Measurements from ENCODE around the gene ZNF652. TPM values are rescaled to one million over a fixed set of nuclear protein-coding genes. Genes with fewer than 3 reads are reported as not detected.
A peak's percentile ranks its signal among the peaks of the same experiment; 100 is the strongest.

ZNF652 gene
- 10 to 100 TPM; 36.5 to 56.1 (median 42.5) TPM for total RNA-seq

DNA sequence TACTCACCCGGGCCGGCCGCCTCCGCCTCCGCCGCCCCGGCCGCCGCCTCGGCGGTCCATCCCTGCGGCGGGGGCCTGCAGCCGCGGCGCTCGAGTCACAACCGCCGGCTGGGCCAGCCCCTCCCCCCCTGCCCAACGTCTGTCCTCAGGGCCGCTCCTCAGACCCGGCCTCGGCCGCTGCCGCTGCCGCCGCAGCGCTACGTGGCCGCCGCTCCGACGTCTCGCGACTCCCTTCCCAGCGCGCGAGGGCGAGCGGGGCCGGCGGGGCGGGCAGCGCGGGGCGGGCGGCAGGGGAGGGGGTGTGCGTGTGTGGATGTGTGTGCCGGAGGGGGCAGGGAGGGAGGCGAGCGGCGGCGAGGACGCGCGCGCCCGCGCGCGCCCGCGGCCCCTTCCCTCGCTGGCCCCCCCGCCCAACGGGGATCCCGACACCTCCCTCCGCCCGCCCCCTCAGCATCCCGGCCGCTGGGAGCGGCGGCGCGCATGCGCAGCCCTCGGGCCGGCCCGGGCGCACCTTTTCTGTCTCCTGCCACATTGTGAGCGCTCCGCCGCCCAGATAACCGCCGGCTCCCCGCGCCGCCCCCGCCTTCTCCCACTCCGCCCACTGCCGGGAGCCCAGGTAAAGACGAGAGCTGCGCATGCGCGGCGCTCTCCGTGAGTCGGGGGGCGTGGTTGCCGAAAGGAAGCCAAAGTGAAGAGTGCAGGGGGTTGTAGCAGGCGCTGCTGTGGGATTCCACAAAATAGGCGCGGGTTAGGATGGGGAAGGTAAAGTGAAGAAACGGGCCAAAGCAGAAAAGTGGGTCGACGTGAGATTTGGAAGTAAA, at the start of gene ZNF652:
TSS of gene ZNF652 (minus strand) at position 349 of the 821 bp plus-strand sequence. CDS start 44,525 bp downstream, outside the sequence.
- Histone ChIP-seq H3K27me3 (no peaks in the 10 kb centered on the region), H3K36me3 (no peaks in the 10 kb centered on the region), H3K9me3 (no peaks in the 10 kb centered on the region), H3K4me1 (peaks cover 0 to 35% (median 9%) of the 10 kb centered on the region in 4 donors), H3K4me3 (peak within 1 kb of the TSS; percentile 83 to 100 (median 97)), H3K27ac (peak within 1 kb of the TSS; percentile 91 to 100 (median 98))
- no peak for TF ChIP-seq POLR2A (IDR thresholded peaks at IDR 0.05)
- TF ChIP-seq, protein P1, sequence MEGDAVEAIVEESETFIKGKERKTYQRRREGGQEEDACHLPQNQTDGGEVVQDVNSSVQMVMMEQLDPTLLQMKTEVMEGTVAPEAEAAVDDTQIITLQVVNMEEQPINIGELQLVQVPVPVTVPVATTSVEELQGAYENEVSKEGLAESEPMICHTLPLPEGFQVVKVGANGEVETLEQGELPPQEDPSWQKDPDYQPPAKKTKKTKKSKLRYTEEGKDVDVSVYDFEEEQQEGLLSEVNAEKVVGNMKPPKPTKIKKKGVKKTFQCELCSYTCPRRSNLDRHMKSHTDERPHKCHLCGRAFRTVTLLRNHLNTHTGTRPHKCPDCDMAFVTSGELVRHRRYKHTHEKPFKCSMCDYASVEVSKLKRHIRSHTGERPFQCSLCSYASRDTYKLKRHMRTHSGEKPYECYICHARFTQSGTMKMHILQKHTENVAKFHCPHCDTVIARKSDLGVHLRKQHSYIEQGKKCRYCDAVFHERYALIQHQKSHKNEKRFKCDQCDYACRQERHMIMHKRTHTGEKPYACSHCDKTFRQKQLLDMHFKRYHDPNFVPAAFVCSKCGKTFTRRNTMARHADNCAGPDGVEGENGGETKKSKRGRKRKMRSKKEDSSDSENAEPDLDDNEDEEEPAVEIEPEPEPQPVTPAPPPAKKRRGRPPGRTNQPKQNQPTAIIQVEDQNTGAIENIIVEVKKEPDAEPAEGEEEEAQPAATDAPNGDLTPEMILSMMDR (IDR thresholded peaks at IDR 0.05) = no peak
- peak; percentile 95 to 98 (median 98) for DNase-seq

DNA sequence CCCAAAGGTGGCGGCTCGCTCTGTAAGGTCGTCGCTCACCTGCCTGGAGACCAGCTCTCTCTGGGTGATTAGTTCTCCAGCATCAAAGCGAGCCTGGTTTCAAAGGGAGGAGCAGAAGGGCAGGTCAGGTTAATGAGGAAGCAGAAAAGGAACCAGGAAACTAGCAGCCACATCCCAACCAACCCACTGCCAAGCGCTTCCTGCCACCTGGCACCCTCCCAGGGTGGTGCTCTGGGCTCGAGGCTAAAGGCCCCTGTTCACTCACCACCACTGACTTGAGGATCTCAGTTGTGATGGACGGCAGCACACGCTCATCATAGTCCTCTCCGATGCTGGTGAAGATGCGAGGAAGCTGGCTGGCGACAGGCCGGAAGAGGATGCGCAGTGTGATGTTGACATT, 47.0 kb upstream of the ZNF652 start:
- Histone ChIP-seq H3K4me1 (peaks cover 0 to 19% (median 7%) of the 10 kb centered on the region in 4 donors), H3K27me3 (no peaks in the 10 kb centered on the region), H3K9me3 (no peaks in the 10 kb centered on the region), H3K4me3 (no peak overlapping the region), H3K27ac (peak overlapping the region in 2 of 4 donors; percentile 18 to 26), H3K36me3 (peaks cover 0 to 81% (median 0%) of the 10 kb centered on the region in 3 donors)
- TF ChIP-seq, protein P1 (IDR thresholded peaks at IDR 0.05) = no peak
- TF ChIP-seq POLR2A (IDR thresholded peaks at IDR 0.05) = no peak
- no peak for DNase-seq

DNA sequence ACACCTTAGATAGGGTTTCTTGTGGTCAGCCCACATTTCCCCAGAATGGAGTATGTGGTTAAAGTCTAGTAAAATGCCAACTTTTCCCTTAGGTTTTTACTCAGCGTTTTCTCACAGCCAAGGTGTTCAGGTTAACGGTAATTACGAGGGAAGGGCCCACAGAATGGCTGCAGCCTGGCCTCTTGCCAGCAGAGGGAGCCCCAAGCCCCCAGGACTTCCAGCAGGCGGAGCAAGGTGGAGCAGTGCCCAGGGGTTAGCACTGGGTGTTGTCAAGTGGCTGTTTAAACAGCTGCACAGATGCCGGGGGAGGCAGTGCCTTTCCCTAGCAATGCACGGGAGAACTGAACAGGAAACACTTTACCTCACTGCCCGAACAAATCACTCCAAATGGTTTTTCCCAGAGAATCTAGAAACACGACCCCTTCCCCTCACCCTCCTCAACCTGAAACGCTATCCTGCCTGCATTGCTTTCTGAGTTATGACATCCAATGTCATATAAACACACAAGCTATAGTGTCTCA, 46.0 kb upstream of the ZNF652 start:
- peak overlapping the region in 3 of 4 donors; percentile 18 to 55 (median 26) for H3K27ac ChIP-seq
- no peaks in the 10 kb centered on the region for H3K9me3 ChIP-seq
- TF ChIP-seq, protein P1 (IDR thresholded peaks at IDR 0.05) = peak; percentile 72 to 93 (median 90)
- no peak for TF ChIP-seq POLR2A (IDR thresholded peaks at IDR 0.05)
- H3K4me1 ChIP-seq = peaks cover 0 to 13% (median 4%) of the 10 kb centered on the region in 4 donors
- peak; percentile 79 to 94 (median 87) for DNase-seq
- peaks cover 0 to 84% (median 0%) of the 10 kb centered on the region in 3 donors for H3K36me3 ChIP-seq
- H3K4me3 ChIP-seq = no peak overlapping the region
- no peaks in the 10 kb centered on the region for H3K27me3 ChIP-seq

DNA sequence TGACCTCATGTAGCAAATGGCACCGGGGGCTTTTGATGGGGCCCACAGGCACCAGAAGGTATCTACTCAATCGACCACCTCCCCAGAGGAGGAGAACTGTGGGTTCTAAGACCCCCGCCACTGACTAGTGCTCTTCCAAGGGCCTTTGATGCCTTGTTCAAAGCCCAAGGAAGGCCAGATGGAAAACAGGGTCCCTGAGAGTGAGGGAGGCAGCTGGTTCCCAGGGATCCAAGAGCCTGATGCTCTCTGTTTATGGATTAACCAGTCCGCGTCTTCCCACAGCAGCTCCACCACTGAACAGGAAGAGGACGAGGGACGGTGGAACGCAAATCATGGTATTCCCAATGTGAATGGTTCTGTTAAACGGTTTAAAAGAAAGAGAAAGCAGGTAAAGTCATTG, 45.0 kb upstream of the ZNF652 start:
- H3K27ac ChIP-seq = no peak overlapping the region
- H3K4me1 ChIP-seq = peaks cover 0 to 13% (median 4%) of the 10 kb centered on the region in 4 donors
- no peaks in the 10 kb centered on the region for H3K9me3 ChIP-seq
- no peaks in the 10 kb centered on the region for H3K27me3 ChIP-seq
- no peak for DNase-seq
- TF ChIP-seq, protein P1 (IDR thresholded peaks at IDR 0.05) = no peak
- no peak for TF ChIP-seq POLR2A (IDR thresholded peaks at IDR 0.05)
- no peak overlapping the region for H3K4me3 ChIP-seq
- peaks cover 0 to 75% (median 0%) of the 10 kb centered on the region in 3 donors for H3K36me3 ChIP-seq

DNA sequence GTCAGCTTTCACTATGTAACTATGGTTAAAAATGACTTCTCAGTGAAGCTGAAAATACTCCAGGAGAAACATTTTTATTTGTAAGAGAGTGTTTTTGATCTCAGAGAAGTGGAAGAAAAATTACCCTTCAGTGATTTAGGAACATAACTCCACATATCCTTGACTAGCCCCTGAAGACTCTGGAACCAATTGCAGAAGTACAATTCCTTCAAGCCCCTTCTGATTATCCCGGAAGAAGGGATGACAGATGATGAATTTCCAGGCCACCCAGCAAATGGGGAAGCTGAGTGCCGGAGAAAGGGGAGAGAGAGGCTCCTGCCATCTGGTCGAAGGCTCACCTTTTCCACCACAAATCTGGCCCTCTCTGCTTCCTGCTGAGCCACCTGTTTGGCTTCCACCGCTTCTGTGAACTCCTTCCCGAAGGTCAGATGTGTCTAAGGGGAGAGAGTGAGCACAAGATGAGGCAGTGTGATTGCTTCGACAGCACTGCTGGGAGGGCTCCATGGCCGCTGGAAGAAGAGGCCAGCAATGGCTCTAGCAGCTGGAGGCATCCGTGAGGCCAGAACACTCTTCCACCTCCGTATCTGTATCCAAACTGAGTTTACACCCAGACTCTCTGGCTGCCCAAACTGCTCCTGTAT, 44.5 kb upstream of the ZNF652 start:
- Histone ChIP-seq H3K36me3 (peaks cover 0 to 69% (median 0%) of the 10 kb centered on the region in 3 donors), H3K4me1 (peaks cover 0 to 13% (median 4%) of the 10 kb centered on the region in 4 donors), H3K27ac (no peak overlapping the region), H3K9me3 (no peaks in the 10 kb centered on the region), H3K27me3 (no peaks in the 10 kb centered on the region), H3K4me3 (no peak overlapping the region)
- no peak for DNase-seq
- no peak for TF ChIP-seq POLR2A (IDR thresholded peaks at IDR 0.05)
- TF ChIP-seq, protein P1 (IDR thresholded peaks at IDR 0.05) = no peak

Measured in Peyer's patch (tissue), 4 donors.